ENCODE data around the gene KLF16.

KLF16 gene

DNA sequence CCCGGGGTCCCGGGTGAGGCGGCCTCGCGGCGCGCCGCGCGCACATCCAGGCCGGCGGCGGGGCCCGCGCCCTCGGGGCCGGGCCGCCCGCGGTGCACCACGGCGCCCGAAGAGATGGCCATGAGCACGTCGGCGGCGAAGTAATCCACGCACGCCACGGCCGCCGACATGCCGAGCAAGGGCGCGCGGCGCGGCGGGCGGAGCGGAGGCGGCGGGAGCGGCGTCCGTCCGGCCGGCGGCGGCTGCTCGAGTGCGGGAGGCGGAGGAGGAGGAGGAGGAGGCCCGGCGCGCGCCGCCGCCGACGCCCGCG lies at the start of gene KLF16:
Gene KLF16 (minus strand): TSS at position 252 of the 310 bp plus-strand sequence. CDS start 82 bp downstream, at position 170.
- H3K4me3 ChIP-seq (ENCODE audit: low read depth, low read length), result peak within 1 kb of the TSS; percentile 92
- TF ChIP-seq, protein P1, sequence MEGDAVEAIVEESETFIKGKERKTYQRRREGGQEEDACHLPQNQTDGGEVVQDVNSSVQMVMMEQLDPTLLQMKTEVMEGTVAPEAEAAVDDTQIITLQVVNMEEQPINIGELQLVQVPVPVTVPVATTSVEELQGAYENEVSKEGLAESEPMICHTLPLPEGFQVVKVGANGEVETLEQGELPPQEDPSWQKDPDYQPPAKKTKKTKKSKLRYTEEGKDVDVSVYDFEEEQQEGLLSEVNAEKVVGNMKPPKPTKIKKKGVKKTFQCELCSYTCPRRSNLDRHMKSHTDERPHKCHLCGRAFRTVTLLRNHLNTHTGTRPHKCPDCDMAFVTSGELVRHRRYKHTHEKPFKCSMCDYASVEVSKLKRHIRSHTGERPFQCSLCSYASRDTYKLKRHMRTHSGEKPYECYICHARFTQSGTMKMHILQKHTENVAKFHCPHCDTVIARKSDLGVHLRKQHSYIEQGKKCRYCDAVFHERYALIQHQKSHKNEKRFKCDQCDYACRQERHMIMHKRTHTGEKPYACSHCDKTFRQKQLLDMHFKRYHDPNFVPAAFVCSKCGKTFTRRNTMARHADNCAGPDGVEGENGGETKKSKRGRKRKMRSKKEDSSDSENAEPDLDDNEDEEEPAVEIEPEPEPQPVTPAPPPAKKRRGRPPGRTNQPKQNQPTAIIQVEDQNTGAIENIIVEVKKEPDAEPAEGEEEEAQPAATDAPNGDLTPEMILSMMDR (IDR thresholded peaks at IDR 0.05; ENCODE audit: insufficient read depth, low read depth, low read length, missing control alignments), result no peak
- DNase-seq (ENCODE audit: low read depth), result no peak

DNA sequence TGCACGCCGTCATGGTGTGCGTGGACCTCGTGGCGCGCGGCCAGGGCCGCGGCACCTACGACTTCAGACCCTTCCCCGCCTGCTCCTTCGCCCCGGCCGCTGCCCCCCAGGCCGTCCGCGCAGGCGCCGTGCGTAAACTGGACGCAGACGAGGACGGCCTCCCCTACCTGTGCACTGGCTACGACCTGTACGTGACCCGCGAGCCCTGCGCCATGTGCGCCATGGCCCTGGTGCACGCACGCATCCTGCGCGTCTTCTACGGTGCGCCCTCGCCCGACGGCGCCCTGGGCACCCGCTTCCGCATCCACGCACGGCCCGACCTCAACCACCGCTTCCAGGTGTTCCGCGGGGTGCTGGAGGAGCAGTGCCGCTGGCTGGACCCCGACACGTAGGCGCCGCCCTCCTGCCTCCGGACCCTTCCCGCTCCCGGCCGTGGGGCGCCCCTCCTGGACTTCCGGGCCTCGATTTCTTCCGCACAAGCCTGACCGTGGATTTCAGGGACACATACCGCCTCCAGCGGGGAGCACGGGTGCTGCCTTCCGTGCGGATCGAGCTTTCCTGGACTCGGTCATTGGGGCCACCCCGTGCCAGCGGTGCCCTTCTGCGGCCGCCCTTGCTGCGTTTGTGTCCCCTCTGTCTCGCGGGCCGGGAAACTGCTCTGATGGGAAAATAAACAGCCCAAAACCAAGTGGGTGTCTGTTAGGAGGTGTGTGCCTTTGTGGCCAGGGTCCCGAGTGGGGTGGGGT lies 49.6 kb upstream of the KLF16 start:
- no peak overlapping the region for H3K4me3 ChIP-seq (ENCODE audit: low read depth, low read length)
- TF ChIP-seq, protein P1 (IDR thresholded peaks at IDR 0.05; ENCODE audit: insufficient read depth, low read depth, low read length, missing control alignments), result no peak
- no peak for DNase-seq (ENCODE audit: low read depth)

DNA sequence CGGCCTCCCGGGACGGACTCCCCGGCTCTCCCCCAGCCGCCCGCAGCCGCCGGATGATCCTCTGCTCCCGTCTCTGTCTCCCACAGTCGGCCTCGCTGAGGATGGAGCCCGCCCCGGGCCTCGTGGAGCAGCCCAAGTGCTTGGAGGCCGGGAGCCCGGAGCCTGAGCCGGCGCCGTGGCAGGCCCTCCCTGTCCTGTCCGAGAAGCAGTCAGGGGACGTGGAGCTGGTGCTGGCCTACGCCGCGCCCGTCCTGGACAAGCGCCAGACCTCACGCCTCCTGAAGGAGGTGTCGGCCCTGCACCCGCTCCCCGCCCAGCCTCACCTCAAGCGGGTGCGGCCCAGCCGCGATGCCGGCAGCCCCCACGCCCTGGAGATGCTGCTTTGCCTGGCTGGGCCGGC lies 48.6 kb upstream of the KLF16 start:
- no peak overlapping the region for H3K4me3 ChIP-seq (ENCODE audit: low read depth, low read length)
- TF ChIP-seq, protein P1 (IDR thresholded peaks at IDR 0.05; ENCODE audit: insufficient read depth, low read depth, low read length, missing control alignments), result no peak
- no peak for DNase-seq (ENCODE audit: low read depth)

DNA sequence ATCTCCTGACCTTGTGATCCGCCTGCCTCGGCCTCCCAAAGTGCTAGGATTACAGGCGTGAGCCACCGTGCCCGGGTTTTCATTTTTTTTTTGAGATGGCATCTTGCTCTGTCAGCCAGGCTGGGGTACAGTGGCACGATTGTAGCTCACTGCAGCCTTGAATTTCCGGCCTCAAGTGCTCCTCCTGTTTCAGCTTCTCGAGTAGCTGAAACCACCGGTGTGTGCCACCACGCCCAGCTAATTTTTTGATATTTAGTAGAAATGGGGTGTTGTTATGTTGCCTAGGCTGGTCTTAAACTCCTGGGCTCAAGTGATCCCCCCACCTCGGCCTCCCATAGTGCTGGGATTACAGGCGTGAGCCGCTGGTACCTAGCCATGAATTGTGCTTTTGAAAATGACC lies 47.7 kb upstream of the KLF16 start:
- TF ChIP-seq, protein P1 (IDR thresholded peaks at IDR 0.05; ENCODE audit: insufficient read depth, low read depth, low read length, missing control alignments), result no peak
- DNase-seq (ENCODE audit: low read depth), result no peak
- H3K4me3 ChIP-seq (ENCODE audit: low read depth, low read length), result no peak overlapping the region

DNA sequence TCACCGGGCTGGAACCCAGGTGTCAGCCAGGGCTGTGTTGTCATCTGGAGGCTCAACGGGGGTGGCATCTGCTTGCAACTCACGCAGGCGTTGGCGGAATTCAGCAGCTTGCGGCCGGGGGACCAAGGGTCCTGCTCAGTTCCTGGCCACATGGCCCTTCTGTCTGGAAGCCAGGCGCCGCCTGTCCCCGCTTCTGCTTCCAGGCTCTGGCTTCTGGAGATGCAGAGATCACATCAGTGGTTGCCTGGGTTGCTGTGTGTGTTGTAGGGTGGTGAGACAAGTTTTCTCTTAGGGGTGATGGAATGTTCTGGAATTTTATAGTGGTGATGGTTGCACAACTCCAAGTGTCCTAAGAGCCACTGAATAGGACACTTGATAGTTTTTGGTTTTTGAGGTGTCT lies 46.8 kb upstream of the KLF16 start:
- no peak overlapping the region for H3K4me3 ChIP-seq (ENCODE audit: low read depth, low read length)
- no peak for DNase-seq (ENCODE audit: low read depth)
- TF ChIP-seq, protein P1 (IDR thresholded peaks at IDR 0.05; ENCODE audit: insufficient read depth, low read depth, low read length, missing control alignments), result no peak

DNA sequence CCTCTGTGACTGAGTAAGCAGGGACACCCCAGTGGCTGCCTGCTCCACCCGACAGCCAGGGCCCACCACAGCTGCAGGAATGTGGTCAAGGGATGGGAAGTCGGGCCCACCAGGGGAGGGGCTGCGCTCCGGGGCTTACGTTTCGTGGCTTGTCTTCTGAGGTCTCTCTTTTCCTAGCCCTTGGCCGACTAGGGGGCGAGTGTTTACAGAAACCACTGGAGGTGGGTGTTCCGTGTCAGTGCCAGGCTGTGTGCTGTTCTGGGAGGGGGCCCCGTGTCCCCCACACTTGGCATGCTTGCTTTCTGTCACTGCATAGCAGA lies 46.3 kb upstream of the KLF16 start:
- TF ChIP-seq, protein P1 (IDR thresholded peaks at IDR 0.05; ENCODE audit: insufficient read depth, low read depth, low read length, missing control alignments), result no peak
- no peak for DNase-seq (ENCODE audit: low read depth)
- no peak overlapping the region for H3K4me3 ChIP-seq (ENCODE audit: low read depth, low read length)

DNA sequence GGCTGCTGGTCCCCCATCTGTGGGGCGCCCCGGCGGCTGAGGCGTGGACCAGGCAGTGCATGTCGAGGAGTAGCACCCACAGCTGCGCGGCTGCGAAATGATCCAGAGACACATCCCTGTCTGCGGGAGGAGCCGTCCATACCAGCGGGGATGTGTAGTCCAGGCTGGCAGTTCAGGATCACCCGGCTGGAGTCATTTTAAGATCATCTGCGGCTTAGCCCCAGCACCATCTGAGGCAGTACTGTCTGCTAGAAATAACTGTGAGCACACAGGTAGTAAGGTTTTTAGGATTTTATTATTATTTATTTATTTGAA lies 44.9 kb upstream of the KLF16 start:
- TF ChIP-seq, protein P1 (IDR thresholded peaks at IDR 0.05; ENCODE audit: insufficient read depth, low read depth, low read length, missing control alignments), result no peak
- H3K4me3 ChIP-seq (ENCODE audit: low read depth, low read length), result no peak overlapping the region
- no peak for DNase-seq (ENCODE audit: low read depth)

Data from GM12865 (cell line).